ENCODE data around the gene MED9.

MED9 gene

GRCh38 chr17:17492085-17492484 lies 15.3 kb downstream of the MED9 start:
- no peak overlapping the region for H3K4me3 ChIP-seq (ENCODE audit: low read depth, low read length)
- TF ChIP-seq MAX (IDR thresholded peaks at IDR 0.05; ENCODE audit: low read depth, low read length): no peak
- no peak for TF ChIP-seq POLR2A (IDR thresholded peaks at IDR 0.05; ENCODE audit: extremely low read depth, insufficient read length)
- TF ChIP-seq, protein P1, sequence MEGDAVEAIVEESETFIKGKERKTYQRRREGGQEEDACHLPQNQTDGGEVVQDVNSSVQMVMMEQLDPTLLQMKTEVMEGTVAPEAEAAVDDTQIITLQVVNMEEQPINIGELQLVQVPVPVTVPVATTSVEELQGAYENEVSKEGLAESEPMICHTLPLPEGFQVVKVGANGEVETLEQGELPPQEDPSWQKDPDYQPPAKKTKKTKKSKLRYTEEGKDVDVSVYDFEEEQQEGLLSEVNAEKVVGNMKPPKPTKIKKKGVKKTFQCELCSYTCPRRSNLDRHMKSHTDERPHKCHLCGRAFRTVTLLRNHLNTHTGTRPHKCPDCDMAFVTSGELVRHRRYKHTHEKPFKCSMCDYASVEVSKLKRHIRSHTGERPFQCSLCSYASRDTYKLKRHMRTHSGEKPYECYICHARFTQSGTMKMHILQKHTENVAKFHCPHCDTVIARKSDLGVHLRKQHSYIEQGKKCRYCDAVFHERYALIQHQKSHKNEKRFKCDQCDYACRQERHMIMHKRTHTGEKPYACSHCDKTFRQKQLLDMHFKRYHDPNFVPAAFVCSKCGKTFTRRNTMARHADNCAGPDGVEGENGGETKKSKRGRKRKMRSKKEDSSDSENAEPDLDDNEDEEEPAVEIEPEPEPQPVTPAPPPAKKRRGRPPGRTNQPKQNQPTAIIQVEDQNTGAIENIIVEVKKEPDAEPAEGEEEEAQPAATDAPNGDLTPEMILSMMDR (IDR thresholded peaks at IDR 0.05; ENCODE audit: low read depth, low read length): no peak
- TF ChIP-seq MYC (IDR thresholded peaks at IDR 0.05; ENCODE audit: low read depth, low read length): no peak
- DNase-seq (ENCODE audit: low read depth): no peak

DNA sequence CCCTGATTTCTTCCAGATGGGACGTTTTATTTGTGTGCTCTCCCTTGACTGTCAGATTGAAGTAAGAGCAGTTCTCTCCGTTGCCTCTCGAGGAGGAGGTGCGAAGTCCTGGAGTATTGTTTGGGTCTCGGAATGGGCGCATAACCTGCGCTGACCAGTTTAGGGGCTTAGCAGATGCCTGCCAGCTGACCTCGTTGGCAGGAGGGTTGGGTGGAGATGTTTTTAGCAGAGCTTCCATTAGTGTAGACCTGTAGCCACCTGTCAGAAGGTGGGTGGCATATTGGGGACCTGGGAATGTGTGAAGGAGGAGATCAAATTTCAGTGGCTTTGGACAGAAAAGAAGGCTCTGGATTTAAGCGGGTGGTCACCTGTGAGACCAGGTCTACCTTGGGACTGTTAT lies 15.8 kb downstream of the MED9 start:
- H3K4me3 ChIP-seq (ENCODE audit: low read depth, low read length): no peak overlapping the region
- DNase-seq (ENCODE audit: low read depth): no peak
- TF ChIP-seq, protein P1 (IDR thresholded peaks at IDR 0.05; ENCODE audit: low read depth, low read length): no peak
- TF ChIP-seq MYC (IDR thresholded peaks at IDR 0.05; ENCODE audit: low read depth, low read length): no peak

GRCh38 chr17:17493249-17493985 lies 16.6 kb downstream of the MED9 start:
- DNase-seq (ENCODE audit: low read depth): no peak
- H3K4me3 ChIP-seq (ENCODE audit: low read depth, low read length): no peak overlapping the region
- TF ChIP-seq MYC (IDR thresholded peaks at IDR 0.05; ENCODE audit: low read depth, low read length) (no peak), MAX (IDR thresholded peaks at IDR 0.05; ENCODE audit: low read depth, low read length) (no peak), POLR2A (IDR thresholded peaks at IDR 0.05; ENCODE audit: extremely low read depth, insufficient read length) (no peak)
- TF ChIP-seq, protein P1 (IDR thresholded peaks at IDR 0.05; ENCODE audit: low read depth, low read length): no peak

DNA sequence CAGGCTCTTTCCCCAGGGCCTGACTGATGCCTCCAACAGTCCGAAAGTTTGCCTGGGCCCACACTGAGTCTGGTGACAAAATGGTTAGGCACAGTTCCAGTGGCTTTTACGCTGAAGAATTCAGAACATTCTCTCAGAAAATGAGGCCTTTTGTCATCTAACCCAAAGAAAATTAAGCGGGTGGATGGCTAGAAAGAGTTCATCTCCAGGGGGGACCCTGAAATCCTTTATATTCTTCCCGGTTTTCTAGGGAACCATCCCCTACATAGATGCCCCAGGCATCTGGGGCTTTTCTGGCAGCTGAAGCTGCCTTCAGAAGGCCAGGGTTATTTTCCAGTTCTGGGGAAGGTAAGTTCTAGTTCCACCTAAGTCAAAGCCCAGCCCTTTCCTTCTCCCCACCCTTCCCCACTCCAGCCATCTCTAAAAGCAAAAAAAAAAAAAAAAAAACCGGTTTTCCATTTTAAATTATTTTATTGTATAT lies 17.2 kb downstream of the MED9 start:
- DNase-seq (ENCODE audit: low read depth): no peak
- no peak for TF ChIP-seq MAX (IDR thresholded peaks at IDR 0.05; ENCODE audit: low read depth, low read length)
- TF ChIP-seq, protein P1 (IDR thresholded peaks at IDR 0.05; ENCODE audit: low read depth, low read length): no peak
- no peak overlapping the region for H3K4me3 ChIP-seq (ENCODE audit: low read depth, low read length)

- no peak for TF ChIP-seq MYC (IDR thresholded peaks at IDR 0.05; ENCODE audit: low read depth, low read length)
- TF ChIP-seq, protein P1 (IDR thresholded peaks at IDR 0.05; ENCODE audit: low read depth, low read length): no peak
- TF ChIP-seq POLR2A (IDR thresholded peaks at IDR 0.05; ENCODE audit: extremely low read depth, insufficient read length): no peak
- no peak for TF ChIP-seq MAX (IDR thresholded peaks at IDR 0.05; ENCODE audit: low read depth, low read length)
- no peak for DNase-seq (ENCODE audit: low read depth)
- H3K4me3 ChIP-seq (ENCODE audit: low read depth, low read length): no peak overlapping the region
These were observed 17.7 kb downstream of the MED9 start for GRCh38 chr17:17494499-17494869.
